Ishikawa (cell line): ENCODE measurements around the gene ACAN.

Source experiments
- CEBPB ChIP-seq: IDR thresholded peaks from 2 replicates; pipeline ENCODE4 v1.6.1; 2012
- CREB1 ChIP-seq: IDR thresholded peaks from 2 replicates; pipeline ENCODE4 v1.6.1; 2012; ENCODE audit warnings: low read depth
- EGR1 ChIP-seq: IDR thresholded peaks from 2 replicates; pipeline ENCODE4 v1.6.1; 2012
- EP300 ChIP-seq: IDR thresholded peaks from 2 replicates; pipeline ENCODE4 v1.6.1; 2012; ENCODE audit warnings: borderline replicate concordance
- FOXM1 ChIP-seq: IDR thresholded peaks from 2 replicates; pipeline ENCODE4 v1.6.1; 2012; ENCODE audit warnings: low read depth, borderline replicate concordance
- NFIC ChIP-seq: IDR thresholded peaks from 2 replicates; pipeline ENCODE4 v1.6.1; 2012
- RAD21 ChIP-seq: IDR thresholded peaks from 2 replicates; pipeline ENCODE4 v1.6.1; 2012; ENCODE audit warnings: low read depth
- TAF1 ChIP-seq: IDR thresholded peaks from 2 replicates; pipeline ENCODE4 v1.6.1; 2012; ENCODE audit warnings: low read depth, mild to moderate bottlenecking
- TCF12 ChIP-seq: IDR thresholded peaks from 2 replicates; pipeline ENCODE4 v1.6.1; 2012; ENCODE audit warnings: low read depth
- TEAD4 ChIP-seq: IDR thresholded peaks from 2 replicates; pipeline ENCODE4 v1.6.1; 2012
- YY1 ChIP-seq: IDR thresholded peaks from 2 replicates; pipeline ENCODE4 v1.6.1; 2012; ENCODE audit warnings: low read depth
- ZBTB7A ChIP-seq: IDR thresholded peaks from 2 replicates; pipeline ENCODE4 v1.6.1; 2012; ENCODE audit warnings: low read depth
- TF ChIP-seq, protein P1 (sequence below): IDR thresholded peaks from 2 replicates; pipeline ENCODE4 v1.6.1; 2012
- TF ChIP-seq, protein P2 (sequence below): IDR thresholded peaks from 2 replicates; pipeline ENCODE4 v1.6.1; 2012
- TF ChIP-seq, protein P3 (sequence below): IDR thresholded peaks from 2 replicates; pipeline ENCODE4 v1.6.1; 2012; ENCODE audit warnings: low read depth, mild to moderate bottlenecking

The ACAN gene

DNA sequence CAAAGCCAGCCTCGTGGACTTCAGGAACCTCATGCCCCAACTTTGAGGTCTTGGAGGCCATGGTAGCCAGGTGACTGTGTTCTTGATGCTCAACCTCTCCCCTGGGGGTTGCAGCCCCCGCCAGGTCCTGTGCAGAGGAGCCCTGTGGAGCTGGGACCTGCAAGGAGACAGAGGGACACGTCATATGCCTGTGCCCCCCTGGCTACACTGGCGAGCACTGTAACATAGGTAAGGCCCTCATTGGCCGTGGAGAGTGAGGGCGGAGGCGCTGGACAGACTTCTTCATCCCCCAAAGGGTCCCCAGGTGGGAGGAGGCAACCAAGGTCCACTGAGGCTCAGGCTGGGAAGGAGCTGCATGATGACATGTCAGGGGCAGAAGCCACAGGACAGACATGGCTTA lies 57.0 kb downstream of the ACAN start:
- TF ChIP-seq FOXM1 (no peak), CEBPB (no peak), NFIC (no peak)
- TF ChIP-seq, protein P1, sequence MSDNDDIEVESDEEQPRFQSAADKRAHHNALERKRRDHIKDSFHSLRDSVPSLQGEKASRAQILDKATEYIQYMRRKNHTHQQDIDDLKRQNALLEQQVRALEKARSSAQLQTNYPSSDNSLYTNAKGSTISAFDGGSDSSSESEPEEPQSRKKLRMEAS, result no peak

DNA sequence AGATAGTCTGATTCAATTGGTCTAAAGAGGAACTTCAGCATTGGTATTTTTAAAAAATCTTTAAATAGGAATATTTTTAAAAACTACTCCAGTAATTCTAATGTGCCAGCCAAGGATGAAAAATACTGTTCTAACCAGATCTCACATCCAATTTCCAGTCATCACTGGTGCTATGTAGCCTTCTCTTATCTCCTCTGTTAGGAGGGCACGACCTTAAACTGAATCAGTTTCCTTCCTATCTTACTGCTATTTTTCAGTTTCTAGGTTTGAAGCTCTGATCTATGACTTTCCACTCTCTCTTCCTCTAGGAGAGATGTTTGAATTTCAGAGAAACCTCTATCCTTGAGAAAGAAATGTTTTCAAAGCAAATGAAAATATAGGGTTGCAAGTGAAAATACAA lies 60.2 kb downstream of the ACAN start:
- TF ChIP-seq FOXM1, result no peak
- no peak for TF ChIP-seq TEAD4
- TF ChIP-seq, protein P1, result no peak
- no peak for TF ChIP-seq TAF1
- TF ChIP-seq YY1, result no peak
- no peak for TF ChIP-seq TCF12
- no peak for TF ChIP-seq ZBTB7A
- TF ChIP-seq, protein P2, sequence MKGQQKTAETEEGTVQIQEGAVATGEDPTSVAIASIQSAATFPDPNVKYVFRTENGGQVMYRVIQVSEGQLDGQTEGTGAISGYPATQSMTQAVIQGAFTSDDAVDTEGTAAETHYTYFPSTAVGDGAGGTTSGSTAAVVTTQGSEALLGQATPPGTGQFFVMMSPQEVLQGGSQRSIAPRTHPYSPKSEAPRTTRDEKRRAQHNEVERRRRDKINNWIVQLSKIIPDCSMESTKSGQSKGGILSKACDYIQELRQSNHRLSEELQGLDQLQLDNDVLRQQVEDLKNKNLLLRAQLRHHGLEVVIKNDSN, result no peak
- no peak for TF ChIP-seq EP300
- no peak for TF ChIP-seq CREB1
- no peak for TF ChIP-seq EGR1
- TF ChIP-seq RAD21, result no peak
- TF ChIP-seq CEBPB, result no peak
- no peak for TF ChIP-seq NFIC
- TF ChIP-seq, protein P3, sequence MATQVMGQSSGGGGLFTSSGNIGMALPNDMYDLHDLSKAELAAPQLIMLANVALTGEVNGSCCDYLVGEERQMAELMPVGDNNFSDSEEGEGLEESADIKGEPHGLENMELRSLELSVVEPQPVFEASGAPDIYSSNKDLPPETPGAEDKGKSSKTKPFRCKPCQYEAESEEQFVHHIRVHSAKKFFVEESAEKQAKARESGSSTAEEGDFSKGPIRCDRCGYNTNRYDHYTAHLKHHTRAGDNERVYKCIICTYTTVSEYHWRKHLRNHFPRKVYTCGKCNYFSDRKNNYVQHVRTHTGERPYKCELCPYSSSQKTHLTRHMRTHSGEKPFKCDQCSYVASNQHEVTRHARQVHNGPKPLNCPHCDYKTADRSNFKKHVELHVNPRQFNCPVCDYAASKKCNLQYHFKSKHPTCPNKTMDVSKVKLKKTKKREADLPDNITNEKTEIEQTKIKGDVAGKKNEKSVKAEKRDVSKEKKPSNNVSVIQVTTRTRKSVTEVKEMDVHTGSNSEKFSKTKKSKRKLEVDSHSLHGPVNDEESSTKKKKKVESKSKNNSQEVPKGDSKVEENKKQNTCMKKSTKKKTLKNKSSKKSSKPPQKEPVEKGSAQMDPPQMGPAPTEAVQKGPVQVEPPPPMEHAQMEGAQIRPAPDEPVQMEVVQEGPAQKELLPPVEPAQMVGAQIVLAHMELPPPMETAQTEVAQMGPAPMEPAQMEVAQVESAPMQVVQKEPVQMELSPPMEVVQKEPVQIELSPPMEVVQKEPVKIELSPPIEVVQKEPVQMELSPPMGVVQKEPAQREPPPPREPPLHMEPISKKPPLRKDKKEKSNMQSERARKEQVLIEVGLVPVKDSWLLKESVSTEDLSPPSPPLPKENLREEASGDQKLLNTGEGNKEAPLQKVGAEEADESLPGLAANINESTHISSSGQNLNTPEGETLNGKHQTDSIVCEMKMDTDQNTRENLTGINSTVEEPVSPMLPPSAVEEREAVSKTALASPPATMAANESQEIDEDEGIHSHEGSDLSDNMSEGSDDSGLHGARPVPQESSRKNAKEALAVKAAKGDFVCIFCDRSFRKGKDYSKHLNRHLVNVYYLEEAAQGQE, result no peak

DNA sequence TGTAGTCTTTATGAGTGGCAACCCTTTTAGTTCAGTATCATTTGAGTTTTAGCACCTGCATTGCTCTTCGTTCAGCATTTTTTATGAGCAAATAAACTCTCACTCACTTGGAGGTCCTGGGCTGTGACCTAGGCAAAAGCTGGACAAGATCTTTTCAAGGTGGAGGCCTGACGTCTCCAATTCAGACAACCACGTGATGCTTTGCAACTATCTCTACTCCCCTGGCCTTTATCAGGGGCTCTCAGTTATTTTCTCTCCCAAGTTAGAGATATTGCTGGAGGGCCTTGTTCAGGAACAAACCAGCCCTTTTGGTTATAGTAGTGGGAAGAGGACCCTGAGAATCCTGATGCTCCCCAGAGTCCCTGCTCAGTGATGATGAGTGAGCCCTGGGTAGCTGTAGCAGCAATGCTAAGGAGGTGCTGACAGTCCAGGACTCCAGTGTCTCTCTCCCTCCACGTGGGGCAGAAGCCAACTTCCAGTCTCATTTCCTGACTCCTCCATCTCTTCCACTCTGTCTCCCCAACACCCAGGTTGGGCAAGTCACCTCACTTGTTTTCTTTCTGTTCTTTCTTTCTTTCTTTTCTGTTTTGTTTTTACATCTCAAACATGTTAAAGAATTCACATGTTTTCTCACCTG lies 61.7 kb downstream of the ACAN start:
- TF ChIP-seq, protein P3, result no peak
- TF ChIP-seq YY1 (no peak), CREB1 (no peak), ZBTB7A (no peak), TAF1 (no peak), EGR1 (no peak), TEAD4 (no peak), RAD21 (no peak), CEBPB (no peak), FOXM1 (no peak), TCF12 (no peak), NFIC (no peak), EP300 (no peak)
- TF ChIP-seq, protein P1, result no peak

DNA sequence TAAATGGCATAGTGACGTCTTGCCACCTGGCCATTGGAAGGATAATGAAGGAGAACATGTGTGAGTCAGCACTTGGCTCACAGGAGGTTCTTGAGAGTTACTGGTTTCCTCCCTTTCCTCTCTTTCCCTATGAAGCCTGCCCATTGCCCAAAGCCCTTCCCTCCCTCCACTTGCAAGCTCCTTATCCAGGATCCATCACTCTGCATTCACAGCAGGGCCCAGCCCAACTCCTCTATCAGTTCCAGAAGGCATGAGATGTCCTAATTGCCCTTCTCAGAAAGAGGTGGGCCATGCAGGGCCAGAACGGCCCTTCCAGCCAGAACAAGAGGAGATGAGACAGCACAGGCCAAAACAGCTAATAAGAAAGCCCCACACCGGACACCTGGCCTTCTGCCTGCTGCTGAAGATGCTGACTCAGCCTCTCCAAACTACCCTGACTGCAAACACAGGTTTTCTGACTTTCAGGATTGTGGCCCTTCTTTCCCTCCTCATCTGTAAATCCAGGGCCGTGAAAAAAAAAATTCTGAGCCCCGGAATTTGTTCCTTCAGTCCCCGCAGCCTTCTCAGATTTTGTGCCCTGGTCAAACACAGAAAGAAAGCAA lies 62.4 kb downstream of the ACAN start:
- TF ChIP-seq TAF1 (no peak), CREB1 (no peak), CEBPB (no peak), RAD21 (no peak), NFIC (no peak), FOXM1 (no peak), ZBTB7A (no peak), EP300 (no peak), TCF12 (no peak)
- TF ChIP-seq, protein P3, result no peak
- TF ChIP-seq, protein P1, result no peak
- TF ChIP-seq, protein P2, result no peak
